HG02970 (cell line): ENCODE data around the gene CHMP4B.
A peak's percentile ranks its signal among the peaks of the same experiment; 100 is the strongest.

Experiments
- ATAC-seq: cut with Tn5 transposase; IDR thresholded peaks from one replicate; pipeline ENCODE4 v1.9.1; 2021; ENCODE audit warnings: mild to moderate bottlenecking, moderate library complexity, moderate number of reproducible peaks; ENCODE audit not compliant: unreplicated experiment, low FRiP score

The CHMP4B gene

GRCh38 chr20:33810885-33811775, at the start of gene CHMP4B:
Gene CHMP4B (plus strand): TSS chr20:33811348. CDS start chr20:33811469, 121 bp downstream.
- peak; percentile 93 for ATAC-seq

DNA sequence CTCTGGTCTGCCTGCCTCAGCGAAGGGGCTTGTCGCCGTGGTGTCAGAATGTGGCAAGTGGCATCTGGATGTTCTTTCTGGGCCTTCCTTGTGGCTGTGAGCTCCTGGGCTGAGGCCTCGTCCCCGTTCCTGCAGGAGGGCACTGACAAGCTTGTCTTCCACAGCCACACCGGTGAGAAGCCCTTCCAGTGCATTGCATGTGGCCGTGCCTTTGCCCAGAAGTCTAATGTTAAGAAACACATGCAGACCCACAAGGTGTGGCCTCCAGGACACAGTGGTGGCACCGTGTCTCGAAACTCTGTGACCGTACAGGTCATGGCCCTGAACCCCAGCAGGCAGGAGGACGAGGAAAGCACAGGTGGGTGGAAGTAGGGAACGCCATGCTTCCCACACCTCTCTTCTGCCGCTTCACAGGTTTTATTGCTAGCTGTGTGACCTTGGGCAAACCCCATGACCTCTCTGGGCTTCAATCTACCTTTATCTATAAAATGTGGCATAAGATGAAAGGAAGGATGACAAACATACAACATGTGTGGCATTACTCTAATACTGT, 49.4 kb upstream of the CHMP4B start:
- ATAC-seq = no peak

DNA sequence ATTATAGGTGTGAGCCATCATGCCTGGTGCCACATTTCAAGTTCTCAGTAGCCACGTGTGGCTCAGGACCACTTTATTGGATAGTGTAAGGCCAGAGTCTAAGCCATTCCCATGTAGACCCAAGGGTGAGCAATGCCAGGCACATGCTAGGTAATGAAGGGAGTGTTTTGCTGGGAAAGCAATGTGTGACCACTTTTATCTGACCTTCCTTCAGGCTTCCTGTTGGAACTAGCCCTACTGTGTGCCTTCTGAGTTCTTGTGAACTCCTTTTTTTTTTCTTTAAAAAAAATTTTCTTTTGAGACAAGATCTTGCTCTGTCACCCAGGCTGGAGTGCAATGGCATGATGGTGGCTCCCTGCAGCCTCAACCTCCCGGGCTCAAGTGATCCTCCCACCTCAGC, 46.0 kb upstream of the CHMP4B start:
- no peak for ATAC-seq

GRCh38 chr20:33765592-33765991, 45.6 kb upstream of the CHMP4B start:
- no peak for ATAC-seq

DNA sequence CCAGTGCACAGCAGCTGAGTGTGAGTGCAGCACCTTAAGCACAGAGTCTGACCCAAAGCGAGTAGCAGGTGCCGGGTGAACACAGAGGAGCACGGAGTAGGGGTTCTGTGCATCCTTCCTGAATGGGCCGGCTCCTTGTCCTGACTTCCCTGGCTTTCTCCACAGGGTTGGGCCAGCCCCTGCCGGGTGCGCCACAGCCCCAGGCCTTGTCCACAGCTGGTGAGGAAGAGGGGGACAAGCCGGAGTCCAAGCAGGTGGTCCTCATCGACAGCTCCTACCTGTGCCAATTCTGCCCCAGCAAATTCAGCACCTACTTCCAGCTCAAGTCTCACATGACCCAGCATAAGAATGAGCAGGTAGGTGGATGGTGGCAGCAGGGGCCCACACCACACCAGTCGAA, 44.5 kb upstream of the CHMP4B start:
- ATAC-seq = no peak

- no peak for ATAC-seq
Observed at GRCh38 chr20:33767777-33768138, 43.4 kb upstream of the CHMP4B start.

GRCh38 chr20:33769043-33769442, 42.1 kb upstream of the CHMP4B start:
- ATAC-seq = no peak

- no peak for ATAC-seq
Observed at GRCh38 chr20:33770005-33770404, 41.1 kb upstream of the CHMP4B start.

DNA sequence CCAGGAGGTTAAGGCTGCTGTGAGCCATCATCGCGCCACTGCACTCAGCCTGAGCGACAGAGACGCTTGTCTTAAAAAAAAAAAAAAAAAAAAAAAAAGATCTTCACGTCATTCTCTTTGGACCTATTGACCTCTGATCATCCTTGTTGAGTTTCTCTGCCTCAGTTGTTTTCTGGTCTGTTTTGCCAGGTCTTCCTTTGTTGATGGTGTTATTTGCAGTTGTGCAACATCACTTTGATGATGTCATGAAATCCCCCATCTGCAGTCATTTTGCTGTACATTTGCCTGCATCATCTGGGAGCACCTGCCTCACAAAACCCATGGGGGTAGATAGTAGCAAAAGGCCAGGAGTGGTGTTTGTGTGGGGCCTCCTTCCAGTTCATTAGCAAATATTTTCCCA, 39.2 kb upstream of the CHMP4B start:
- no peak for ATAC-seq

- ATAC-seq = no peak
Observed at GRCh38 chr20:33772439-33772838, 38.7 kb upstream of the CHMP4B start.

DNA sequence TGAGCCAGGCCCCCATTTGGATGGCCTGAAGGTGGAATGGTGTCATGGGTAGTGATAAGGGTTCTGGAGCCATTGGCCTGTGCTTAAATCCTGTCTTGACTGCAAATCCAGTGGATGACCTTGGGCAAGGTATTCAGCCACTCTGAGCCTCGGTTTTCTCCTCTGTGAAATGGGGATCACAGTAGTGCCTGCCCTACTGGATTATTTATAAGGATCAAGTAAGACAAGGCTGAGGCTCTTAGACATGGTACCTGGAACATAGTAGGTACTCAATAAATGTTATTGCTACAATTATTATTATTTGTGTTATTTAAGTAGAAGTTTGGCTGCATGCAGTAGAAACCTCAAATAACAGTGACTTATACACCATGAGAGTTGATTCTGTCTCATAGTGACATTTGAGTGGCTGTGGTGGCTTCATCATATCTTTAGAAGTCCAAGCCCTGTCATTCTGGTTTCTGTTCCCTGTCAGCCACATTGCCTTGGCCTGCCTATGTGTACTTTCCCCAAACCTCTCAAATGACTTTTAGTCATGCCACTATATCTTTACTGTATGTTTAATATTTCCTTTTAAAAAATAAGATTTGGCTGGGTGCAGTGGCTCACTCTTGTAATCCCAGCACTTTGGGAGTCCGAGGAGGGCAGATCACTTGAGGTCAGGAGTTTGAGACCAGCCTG, 37.6 kb upstream of the CHMP4B start:
- ATAC-seq = no peak

GRCh38 chr20:33777816-33778215, 33.3 kb upstream of the CHMP4B start:
- no peak for ATAC-seq

GRCh38 chr20:33781133-33781532, 30.0 kb upstream of the CHMP4B start:
- no peak for ATAC-seq

GRCh38 chr20:33781945-33782344, 29.2 kb upstream of the CHMP4B start:
- no peak for ATAC-seq

- no peak for ATAC-seq
Observed at GRCh38 chr20:33783256-33783655, 27.9 kb upstream of the CHMP4B start.

DNA sequence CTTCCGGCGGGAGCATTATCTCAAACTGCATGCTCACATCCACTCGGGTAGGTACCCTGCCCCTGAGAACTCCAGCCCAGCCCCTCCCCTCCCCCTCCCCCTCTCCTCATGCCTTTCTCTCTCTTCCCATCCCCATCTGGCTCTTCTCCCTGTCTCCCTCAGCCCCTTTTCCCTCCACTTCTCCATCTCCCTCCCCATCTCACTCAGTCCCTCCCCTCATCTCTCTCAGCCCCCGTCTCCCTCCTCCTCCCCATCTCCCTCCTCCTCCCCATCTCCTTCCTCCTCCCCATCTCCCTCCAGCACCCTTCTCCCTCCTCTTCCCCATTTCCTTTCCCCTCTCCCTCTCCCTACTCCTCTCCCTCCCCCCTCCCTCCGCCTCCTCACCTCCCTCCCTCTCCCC, 27.3 kb upstream of the CHMP4B start:
- no peak for ATAC-seq

DNA sequence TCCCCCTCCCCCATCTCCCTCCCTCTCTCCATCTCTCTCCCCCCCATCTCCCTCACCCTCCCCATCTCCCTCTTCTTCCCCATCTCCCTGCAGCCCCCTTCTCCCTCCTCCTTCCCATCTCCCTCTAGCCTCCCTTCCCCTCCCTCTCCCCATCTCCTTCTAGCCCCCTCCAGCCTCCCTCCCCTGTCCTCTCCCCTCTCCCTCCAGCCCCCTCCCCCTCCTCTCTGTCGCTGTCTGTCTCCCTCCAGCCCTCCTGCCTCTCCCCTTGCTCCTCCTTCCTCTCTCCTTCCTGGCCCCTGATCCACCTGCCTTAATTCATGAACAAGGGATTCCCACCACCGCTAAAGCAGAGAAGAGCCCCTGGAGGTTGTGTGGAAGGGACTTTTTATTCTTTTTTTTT, 26.9 kb upstream of the CHMP4B start:
- no peak for ATAC-seq

DNA sequence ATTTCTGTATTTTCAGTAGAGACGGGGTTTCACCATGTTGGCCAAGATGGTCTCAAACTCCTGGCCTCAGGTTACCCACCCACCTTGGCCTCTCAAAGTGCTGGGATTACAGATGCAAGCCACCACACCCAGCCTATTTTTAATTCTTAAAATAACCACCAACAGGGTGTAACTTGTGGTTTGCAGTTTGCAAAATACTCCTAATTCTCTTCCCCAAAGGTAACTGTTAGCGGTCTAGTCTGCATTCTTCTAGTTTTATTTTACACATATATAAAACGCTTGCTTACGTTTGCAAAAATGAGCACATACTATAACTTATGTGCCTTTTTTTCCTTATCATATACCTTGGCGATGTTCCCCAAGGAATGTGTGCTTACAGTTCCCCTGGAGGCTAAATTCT, 25.6 kb upstream of the CHMP4B start:
- no peak for ATAC-seq

GRCh38 chr20:33787253-33787891, 23.8 kb upstream of the CHMP4B start:
- ATAC-seq = no peak

- ATAC-seq = no peak
Observed at GRCh38 chr20:33788351-33789049, 22.6 kb upstream of the CHMP4B start.
